WTC11 (cell line): Measurements from ENCODE around the gene CCDC15.

Source experiments
- NR2C2 ChIP-seq: sonication (generic); formaldehyde crosslinking; IDR thresholded peaks from 2 replicates; pipeline ENCODE4 v1.8.0; 2022; ENCODE audit warnings: mild to moderate bottlenecking, missing genetic modification reagents
- ZNF423 ChIP-seq: fragments of 250-450 bp; sonication (Bioruptor Pico); IDR thresholded peaks from 2 replicates; pipeline ENCODE4 v2.1.2; 2022; ENCODE audit warnings: mild to moderate bottlenecking, moderate library complexity
- TF ChIP-seq, protein P1 (sequence below): fragments of 200-600 bp; IDR thresholded peaks from 2 replicates; pipeline ENCODE4 v1.8.0; 2022; ENCODE audit warnings: antibody characterized with exemption
- TF ChIP-seq, protein P2 (sequence below): sonication (generic); formaldehyde crosslinking; IDR thresholded peaks from 2 replicates; pipeline ENCODE4 v1.8.0; 2022; ENCODE audit warnings: mild to moderate bottlenecking, missing genetic modification reagents

GRCh38 chr11:125080531-125080911 is 126.5 kb downstream of the CCDC15 start:
- TF ChIP-seq ZNF423 (CRISPR knock-in tag) (no peak), NR2C2 (no peak)
- TF ChIP-seq, protein P1, sequence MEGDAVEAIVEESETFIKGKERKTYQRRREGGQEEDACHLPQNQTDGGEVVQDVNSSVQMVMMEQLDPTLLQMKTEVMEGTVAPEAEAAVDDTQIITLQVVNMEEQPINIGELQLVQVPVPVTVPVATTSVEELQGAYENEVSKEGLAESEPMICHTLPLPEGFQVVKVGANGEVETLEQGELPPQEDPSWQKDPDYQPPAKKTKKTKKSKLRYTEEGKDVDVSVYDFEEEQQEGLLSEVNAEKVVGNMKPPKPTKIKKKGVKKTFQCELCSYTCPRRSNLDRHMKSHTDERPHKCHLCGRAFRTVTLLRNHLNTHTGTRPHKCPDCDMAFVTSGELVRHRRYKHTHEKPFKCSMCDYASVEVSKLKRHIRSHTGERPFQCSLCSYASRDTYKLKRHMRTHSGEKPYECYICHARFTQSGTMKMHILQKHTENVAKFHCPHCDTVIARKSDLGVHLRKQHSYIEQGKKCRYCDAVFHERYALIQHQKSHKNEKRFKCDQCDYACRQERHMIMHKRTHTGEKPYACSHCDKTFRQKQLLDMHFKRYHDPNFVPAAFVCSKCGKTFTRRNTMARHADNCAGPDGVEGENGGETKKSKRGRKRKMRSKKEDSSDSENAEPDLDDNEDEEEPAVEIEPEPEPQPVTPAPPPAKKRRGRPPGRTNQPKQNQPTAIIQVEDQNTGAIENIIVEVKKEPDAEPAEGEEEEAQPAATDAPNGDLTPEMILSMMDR = no peak
- TF ChIP-seq, protein P2, sequence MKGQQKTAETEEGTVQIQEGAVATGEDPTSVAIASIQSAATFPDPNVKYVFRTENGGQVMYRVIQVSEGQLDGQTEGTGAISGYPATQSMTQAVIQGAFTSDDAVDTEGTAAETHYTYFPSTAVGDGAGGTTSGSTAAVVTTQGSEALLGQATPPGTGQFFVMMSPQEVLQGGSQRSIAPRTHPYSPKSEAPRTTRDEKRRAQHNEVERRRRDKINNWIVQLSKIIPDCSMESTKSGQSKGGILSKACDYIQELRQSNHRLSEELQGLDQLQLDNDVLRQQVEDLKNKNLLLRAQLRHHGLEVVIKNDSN (CRISPR knock-in tag) = no peak
